ENCODE results near the gene FETUB.
"Not testable (repeated sequence)": the region's sequence is repeated elsewhere in the genome, so short reads cannot be mapped to it uniquely, and the experiment has no call there.

Gene FETUB

GRCh38 chr3:186678604-186679003, 38.4 kb downstream of the FETUB start:
- no peak for DNase-seq (ENCODE audit: low read depth in 2 of 2)

DNA sequence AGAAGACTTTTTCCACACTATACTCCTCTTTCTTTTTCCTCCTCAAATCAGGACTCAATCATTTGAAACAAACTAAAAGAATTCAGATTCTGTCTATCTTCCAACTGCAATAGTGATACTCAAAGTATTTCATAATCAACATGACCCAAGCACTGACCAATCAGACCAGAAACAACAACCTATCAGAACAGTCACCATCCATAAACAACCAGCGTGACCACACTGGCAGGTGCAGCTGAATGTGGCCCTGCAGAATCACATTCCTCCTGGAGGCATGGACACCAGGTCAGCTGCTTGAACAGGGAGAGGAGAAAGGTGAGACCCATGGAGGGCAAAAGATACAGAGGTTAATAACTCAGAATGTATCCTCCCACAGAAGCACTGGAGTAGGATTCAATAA, 39.0 kb downstream of the FETUB start:
- no peak for DNase-seq (ENCODE audit: low read depth in 2 of 2)

GRCh38 chr3:186680869-186681268, 40.7 kb downstream of the FETUB start:
- DNase-seq (ENCODE audit: low read depth in 2 of 2) = no peak

DNA sequence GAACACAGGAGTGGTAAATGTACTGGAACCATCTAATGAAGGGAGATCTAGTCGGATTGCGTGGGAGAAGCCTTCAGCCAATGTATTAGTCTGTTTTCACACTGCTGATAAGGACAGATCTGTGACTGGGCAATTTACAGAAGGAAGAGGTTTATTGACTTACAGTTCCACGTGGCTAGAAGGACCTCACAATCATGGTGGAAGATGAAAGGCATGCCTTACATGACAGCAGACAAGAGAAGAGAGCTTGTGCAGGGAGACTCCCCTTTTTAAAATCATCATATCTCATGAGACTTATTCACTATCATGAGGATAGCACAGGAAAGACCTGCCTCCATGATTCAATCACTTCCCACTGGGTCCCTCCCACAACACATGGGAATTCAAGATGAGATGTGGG, 42.6 kb downstream of the FETUB start:
- DNase-seq (ENCODE audit: low read depth in 2 of 2) = no peak

- no peak for DNase-seq (ENCODE audit: low read depth in 2 of 2)
These were observed 43.8 kb downstream of the FETUB start for GRCh38 chr3:186683979-186684378.

DNA sequence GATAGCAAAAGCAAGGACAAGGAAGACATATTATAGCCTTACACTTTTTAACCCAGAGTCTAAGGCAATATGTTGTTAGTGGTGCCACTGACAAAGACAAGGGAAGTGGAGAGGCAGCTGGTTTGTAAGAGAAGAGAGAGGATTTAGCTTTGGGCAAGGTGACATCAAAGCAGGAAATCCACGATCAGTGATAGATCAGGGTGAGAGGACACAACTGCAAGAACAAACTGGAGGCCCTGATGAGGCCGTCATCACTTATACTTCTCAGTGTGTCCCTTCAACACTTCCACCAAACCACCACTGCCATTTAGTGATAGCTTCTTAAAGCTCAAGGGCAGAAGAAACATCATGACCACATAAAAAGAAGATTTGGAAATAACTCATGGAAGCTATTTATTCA, 46.3 kb downstream of the FETUB start:
- not testable (repeated sequence) for DNase-seq (ENCODE audit: low read depth in 2 of 2)

DNA sequence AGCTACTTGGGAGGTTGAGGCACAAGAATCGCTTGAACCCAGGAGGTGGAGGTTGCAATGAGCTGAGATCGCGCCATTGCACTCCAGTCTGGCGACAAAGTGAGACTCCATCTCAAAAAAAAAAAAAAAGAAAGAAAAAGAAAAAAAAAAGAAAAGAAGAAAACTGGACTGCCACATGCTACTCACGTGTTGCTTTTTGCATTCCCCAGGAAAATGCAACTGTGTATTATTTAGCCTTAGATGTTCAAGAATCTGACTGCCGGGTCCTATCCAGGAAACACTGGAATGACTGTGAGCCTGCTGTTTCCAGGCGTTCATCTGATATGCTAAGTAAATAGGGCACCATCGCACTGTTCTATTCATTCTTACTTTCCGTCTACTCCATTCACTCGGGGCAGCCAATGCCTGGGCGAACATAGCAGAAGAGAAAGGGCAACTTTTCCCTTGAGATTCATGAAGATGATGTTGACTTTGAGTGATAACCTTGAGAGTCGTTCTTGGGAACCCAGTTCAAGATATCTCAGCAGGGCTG, 47.0 kb downstream of the FETUB start:
- no peak for DNase-seq (ENCODE audit: low read depth in 2 of 2)

- DNase-seq (ENCODE audit: low read depth in 2 of 2) = not testable (repeated sequence)
These were observed 50.1 kb downstream of the FETUB start for GRCh38 chr3:186690304-186690703.

GRCh38 chr3:186691676-186692075, 51.5 kb downstream of the FETUB start:
- no peak for DNase-seq (ENCODE audit: low read depth in 2 of 2)

GRCh38 chr3:186693843-186694242, 53.6 kb downstream of the FETUB start:
- no peak for DNase-seq (ENCODE audit: low read depth in 2 of 2)

DNA sequence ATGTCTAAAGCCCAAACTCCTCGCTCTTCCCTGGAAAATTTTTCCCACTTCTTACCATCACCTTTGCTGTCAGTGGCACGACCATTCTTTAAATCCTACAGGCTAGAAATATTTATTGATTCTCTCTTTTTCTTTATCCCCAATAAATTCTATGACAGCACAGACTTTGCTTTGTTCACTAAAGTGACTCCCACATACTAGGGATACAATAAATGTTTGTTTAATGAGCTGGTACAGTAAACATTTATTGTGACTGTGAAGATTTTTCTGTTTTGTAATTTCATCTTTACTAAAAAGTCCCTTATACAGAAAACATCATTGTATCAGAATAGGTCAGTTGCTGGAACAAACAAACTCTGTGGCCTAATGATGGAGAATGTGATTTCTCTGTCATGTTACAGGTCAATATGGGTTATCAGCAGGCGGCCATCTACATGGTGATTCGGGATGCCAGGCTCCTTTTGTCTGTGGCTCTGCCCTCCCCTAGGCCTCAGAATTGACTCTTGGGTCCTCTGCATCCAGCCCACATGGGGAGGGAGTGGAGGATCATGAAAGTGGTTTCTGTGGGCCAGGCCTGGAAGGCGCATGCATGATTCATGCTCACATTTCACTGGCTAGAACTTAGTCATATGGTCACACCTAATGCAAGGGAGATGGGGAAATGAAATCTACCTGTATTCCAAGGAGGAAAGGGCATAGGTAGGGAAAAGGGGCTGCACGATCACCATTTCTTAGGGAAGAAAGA, 54.3 kb downstream of the FETUB start:
- no peak for DNase-seq (ENCODE audit: low read depth in 2 of 2)

GRCh38 chr3:186696522-186696921, 56.3 kb downstream of the FETUB start:
- no peak for DNase-seq (ENCODE audit: low read depth in 2 of 2)

- no peak for DNase-seq (ENCODE audit: low read depth in 2 of 2)
These were observed 57.3 kb downstream of the FETUB start for GRCh38 chr3:186697510-186697909.

DNA sequence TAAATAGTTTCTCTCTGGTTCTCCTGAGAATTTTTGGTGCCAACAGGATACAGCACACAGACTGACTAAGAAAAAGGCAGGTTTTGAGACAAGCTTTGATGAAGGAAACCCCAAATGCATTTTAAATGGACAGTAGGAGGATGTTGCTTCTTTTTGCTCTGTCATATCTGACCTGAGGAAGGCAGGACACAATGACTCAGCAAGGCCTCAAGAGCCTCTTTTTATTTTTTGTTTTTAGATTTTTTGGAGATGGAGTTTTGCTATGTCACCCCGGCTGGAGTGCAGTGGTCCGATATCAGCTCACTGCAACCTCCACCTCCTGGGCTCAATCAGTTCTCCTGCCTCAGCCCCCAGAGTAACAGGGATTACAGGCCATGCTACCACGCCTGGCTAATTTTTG, 60.1 kb downstream of the FETUB start:
- DNase-seq (ENCODE audit: low read depth in 2 of 2) = no peak

DNA sequence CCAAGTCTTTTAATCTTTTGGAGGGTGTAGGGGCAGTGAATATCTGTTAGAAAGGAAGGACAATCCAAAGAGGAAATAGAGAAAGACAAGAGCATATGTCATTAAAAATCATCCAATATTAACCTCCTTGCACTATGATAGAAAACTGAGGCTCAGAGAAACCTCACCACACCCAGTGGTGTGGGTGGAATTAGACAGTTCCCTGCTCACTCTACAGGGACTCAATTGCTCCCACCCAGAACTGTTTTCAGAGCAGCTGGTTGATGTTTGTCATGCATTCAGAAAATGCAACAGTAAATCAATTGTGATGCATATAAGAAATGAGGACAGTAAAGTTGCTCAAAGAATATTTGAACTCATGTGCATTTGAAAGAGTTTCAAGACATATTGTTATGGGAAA, 62.3 kb downstream of the FETUB start:
- DNase-seq (ENCODE audit: low read depth in 2 of 2) = not testable (repeated sequence)
